GM12873 (cell line): ENCODE results near the gene C14orf180.

Source experiments
- TF ChIP-seq, protein P1 (sequence below): IDR thresholded peaks from 2 replicates; pipeline ENCODE4 v1.5.1; 2012; ENCODE audit warnings: low read depth, mild to moderate bottlenecking, moderate library complexity, low read length, control low read depth; ENCODE audit not compliant: insufficient read depth; ENCODE audit errors: missing control alignments

Gene C14orf180

DNA sequence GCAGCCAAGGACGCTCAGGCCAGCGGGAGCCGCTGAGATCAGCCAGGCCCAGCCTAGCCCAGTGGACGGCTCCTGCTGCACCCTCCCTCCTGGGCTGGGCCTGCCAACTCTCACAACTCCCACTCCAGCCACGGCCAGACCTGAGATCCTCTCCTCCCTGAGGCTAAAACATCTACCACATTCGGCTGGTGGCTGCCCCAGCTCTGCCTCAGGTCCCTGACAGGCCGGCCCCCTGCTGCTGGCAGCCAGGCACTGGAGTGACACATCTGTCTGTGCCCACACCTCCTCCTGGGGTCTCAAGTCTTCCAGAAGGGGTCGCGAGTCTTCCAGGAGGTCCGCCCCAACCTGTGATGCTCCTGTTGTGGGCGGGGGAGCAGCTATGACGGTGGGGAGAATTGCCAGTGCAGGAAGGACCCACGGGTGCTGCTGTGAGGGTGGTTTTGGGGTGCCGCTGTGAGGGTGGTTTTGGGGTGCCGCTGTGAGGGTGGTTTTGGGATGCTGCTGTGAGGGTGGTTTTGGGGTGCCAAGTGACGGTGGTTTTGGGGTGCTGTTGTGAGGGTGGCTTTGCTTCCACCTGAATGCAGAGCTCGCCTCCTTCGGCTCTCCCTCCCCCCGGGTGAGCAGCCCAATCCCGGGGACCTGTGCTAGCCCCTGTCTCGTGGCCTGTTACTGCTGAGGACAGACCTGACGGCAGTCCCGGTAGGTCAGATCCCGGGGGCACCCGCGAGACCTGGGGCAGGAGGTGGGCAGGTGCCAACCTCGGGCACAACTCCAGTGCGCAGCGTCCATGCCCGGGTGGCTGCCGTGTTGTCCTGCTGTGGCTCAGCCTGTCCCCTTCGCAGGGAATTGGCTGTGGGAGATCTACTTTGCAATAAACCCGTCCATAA, 27.5 kb upstream of the C14orf180 start:
- TF ChIP-seq, protein P1, sequence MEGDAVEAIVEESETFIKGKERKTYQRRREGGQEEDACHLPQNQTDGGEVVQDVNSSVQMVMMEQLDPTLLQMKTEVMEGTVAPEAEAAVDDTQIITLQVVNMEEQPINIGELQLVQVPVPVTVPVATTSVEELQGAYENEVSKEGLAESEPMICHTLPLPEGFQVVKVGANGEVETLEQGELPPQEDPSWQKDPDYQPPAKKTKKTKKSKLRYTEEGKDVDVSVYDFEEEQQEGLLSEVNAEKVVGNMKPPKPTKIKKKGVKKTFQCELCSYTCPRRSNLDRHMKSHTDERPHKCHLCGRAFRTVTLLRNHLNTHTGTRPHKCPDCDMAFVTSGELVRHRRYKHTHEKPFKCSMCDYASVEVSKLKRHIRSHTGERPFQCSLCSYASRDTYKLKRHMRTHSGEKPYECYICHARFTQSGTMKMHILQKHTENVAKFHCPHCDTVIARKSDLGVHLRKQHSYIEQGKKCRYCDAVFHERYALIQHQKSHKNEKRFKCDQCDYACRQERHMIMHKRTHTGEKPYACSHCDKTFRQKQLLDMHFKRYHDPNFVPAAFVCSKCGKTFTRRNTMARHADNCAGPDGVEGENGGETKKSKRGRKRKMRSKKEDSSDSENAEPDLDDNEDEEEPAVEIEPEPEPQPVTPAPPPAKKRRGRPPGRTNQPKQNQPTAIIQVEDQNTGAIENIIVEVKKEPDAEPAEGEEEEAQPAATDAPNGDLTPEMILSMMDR: no peak

GRCh38 chr14:104552738-104553125, 26.8 kb upstream of the C14orf180 start:
- TF ChIP-seq, protein P1: no peak

DNA sequence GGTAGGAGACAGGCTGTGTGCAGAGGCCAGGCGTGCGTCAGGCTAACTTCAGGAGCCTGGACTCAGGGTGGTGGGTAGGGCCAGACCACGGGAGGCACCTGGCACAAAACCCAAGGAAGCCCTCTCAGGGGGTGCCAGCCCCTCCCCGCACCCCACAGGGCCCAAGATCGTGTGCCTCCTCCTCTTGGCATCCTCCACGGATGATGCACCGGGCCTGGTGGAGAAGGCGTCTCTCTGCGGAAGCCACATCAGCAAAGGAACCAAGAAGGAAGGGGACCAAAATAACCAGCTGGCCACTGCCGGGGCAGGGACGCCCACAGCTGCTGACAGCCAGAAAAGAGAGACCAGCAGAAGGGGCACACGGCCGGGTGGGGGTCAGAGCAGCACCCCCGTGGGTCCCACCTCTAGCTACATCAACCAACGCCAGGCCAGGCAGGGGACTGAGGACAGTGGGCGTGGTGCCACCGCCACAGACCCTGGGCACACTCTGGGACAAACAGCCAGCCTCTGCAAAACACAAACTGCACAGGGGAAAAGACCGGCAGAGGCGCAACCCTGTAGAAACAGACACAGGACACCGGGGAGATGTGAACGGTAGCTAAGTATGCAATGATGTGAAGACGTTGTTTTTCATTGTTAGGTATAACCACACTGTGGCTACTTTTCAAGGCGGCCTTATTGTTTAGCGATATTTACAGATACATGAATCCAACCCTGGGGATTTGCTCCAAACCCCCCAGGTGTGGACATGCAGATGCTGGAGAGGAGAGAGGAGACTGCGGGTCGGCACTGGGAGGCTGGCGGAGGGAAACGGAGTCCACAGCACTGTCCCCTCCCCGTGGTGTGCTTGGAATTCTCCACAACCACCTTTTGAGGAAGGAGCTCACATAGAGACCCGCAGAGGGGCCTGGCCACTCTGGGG, 26.1 kb upstream of the C14orf180 start:
- TF ChIP-seq, protein P1: no peak

DNA sequence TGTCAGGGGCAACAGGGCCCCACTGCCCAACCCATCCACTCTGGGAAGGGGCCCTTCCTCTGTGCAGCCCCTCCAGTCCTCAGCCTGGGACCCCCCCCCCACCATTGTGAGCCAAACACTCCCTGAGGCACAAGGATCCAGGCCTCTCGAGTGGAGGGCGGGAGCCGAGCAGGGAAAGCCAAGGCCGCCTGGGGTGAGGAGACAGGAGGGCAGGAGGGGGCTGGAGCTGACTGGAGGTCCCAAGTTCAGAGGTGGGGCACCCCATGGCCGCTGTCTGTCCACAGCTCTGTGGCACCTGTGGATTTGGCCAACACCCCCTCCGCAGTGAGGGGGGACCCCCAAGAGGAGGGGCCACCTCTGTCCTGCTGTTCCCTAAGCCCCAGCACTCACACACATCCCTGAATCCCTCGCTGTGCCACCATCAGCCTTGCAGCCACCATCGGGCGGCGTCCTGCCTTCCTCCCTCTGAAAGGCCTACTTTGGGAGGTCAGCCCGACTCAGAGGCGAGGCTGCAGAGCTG, 25.4 kb upstream of the C14orf180 start:
- TF ChIP-seq, protein P1: no peak

GRCh38 chr14:104554608-104555429, 24.7 kb upstream of the C14orf180 start:
- TF ChIP-seq, protein P1: no peak

GRCh38 chr14:104555430-104556255, 23.9 kb upstream of the C14orf180 start:
- TF ChIP-seq, protein P1: no peak
